Activated CD4-positive, alpha-beta T cell treated with anti-CD3 and anti-CD28 coated beads, Interleukin-2, Interleukin-6, amounts not matched to agents 100 ng/mL and 50 ng/mL, durations not matched to agents 16 hours and 8 hours (primary cell): Measurements from ENCODE around the gene RAD23B.
A peak's percentile ranks its signal among the peaks of the same experiment; 100 is the strongest.

ENCODE experiments used
- DNase-seq: peaks from one replicate; pipeline ENCODE4 v3.0.0-alpha.2; 2020

Gene RAD23B

GRCh38 chr9:107337676-107338590, 54.9 kb downstream of the RAD23B start:
- DNase-seq, result no peak

- DNase-seq, result no peak
Observed at GRCh38 chr9:107338911-107339659, 56.0 kb downstream of the RAD23B start.

- peak; percentile 84 for DNase-seq
Observed at GRCh38 chr9:107340920-107341632, 58.0 kb downstream of the RAD23B start.

- no peak for DNase-seq
Observed at GRCh38 chr9:107342476-107343161, 59.5 kb downstream of the RAD23B start.

- DNase-seq, result no peak
Observed at GRCh38 chr9:107345327-107345726, 62.2 kb downstream of the RAD23B start.

- no peak for DNase-seq
Observed at GRCh38 chr9:107348836-107349235, 65.8 kb downstream of the RAD23B start.

- DNase-seq, result no peak
Observed at GRCh38 chr9:107350443-107350842, 67.4 kb downstream of the RAD23B start.

- DNase-seq, result no peak
Observed at GRCh38 chr9:107351382-107352045, 68.4 kb downstream of the RAD23B start.

GRCh38 chr9:107355394-107355793, 72.3 kb downstream of the RAD23B start:
- no peak for DNase-seq

- no peak for DNase-seq
Observed at GRCh38 chr9:107358986-107359385, 75.9 kb downstream of the RAD23B start.

- DNase-seq, result no peak
Observed at GRCh38 chr9:107360098-107360497, 77.0 kb downstream of the RAD23B start.

- no peak for DNase-seq
Observed at GRCh38 chr9:107361816-107362215, 78.7 kb downstream of the RAD23B start.

- DNase-seq, result no peak
Observed at GRCh38 chr9:107363516-107364152, 80.6 kb downstream of the RAD23B start.

- no peak for DNase-seq
Observed at GRCh38 chr9:107367727-107368502, 84.8 kb downstream of the RAD23B start.

GRCh38 chr9:107368696-107369095, 85.6 kb downstream of the RAD23B start:
- DNase-seq, result no peak

- DNase-seq, result no peak
Observed at GRCh38 chr9:107373809-107374208, 90.7 kb downstream of the RAD23B start.

- DNase-seq, result no peak
Observed at GRCh38 chr9:107375001-107375400, 91.9 kb downstream of the RAD23B start.

GRCh38 chr9:107375651-107376369, 92.7 kb downstream of the RAD23B start:
- no peak for DNase-seq

- DNase-seq, result no peak
Observed at GRCh38 chr9:107378006-107378405, 94.9 kb downstream of the RAD23B start.
